GM19193 (cell line): ENCODE data around the gene FBXO2.

ENCODE experiments used
- POLR2A ChIP-seq: IDR thresholded peaks from 4 replicates; pipeline ENCODE4 v1.6.1; 2011; ENCODE audit not compliant: insufficient read depth, insufficient read length; ENCODE audit errors: extremely low read depth

FBXO2 gene, protein sequence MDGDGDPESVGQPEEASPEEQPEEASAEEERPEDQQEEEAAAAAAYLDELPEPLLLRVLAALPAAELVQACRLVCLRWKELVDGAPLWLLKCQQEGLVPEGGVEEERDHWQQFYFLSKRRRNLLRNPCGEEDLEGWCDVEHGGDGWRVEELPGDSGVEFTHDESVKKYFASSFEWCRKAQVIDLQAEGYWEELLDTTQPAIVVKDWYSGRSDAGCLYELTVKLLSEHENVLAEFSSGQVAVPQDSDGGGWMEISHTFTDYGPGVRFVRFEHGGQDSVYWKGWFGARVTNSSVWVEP

DNA sequence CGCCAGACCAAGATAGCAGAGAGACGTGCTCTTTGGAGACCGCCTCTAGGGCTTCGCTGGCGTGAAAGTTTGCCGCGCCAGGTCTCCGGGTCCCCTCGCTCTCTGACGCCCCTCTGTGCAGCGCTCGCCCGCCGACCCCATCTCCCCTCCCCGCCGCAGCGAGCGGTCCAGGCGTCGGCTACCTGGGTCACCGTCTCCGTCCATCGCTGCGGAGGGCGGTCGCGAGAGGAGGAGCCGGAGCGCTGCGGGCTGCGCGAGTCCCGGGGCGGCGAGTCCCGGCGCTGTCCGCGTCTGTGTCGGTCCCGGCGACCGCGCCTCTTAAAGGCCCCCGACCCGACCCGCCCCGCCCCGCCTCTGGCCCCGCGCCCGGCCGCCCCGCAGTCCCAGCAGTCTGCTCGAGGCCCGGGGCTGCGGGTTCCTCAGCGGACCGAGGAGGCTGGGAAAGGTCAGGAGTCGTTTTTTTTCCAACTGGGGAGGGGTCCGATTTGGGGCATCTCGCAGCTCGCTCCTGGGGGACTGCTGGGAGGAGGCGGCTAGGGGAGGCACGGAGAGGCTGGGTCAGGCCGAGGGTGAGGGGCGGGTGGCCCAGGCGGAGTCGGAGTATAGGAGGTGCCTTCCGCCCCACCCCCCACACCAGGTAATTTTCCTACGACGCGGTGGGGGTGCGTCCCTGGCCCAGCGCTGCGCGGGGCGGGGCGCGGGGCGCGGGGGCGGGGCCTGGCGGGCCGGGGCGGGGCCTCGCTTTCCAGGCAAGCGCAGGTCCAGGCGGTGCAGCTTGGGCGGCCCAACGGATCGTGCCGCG lies at the start of gene FBXO2, which contains the start of gene FBXO44:
FBXO2 (minus strand) TSS at position 293 of the 802 bp plus-strand sequence; CDS start at position 204, 89 bp downstream.
FBXO44 (plus strand) TSS at position 741 of the 802 bp plus-strand sequence. CDS start 959 bp downstream, outside the sequence.
- no peak for TF ChIP-seq POLR2A

DNA sequence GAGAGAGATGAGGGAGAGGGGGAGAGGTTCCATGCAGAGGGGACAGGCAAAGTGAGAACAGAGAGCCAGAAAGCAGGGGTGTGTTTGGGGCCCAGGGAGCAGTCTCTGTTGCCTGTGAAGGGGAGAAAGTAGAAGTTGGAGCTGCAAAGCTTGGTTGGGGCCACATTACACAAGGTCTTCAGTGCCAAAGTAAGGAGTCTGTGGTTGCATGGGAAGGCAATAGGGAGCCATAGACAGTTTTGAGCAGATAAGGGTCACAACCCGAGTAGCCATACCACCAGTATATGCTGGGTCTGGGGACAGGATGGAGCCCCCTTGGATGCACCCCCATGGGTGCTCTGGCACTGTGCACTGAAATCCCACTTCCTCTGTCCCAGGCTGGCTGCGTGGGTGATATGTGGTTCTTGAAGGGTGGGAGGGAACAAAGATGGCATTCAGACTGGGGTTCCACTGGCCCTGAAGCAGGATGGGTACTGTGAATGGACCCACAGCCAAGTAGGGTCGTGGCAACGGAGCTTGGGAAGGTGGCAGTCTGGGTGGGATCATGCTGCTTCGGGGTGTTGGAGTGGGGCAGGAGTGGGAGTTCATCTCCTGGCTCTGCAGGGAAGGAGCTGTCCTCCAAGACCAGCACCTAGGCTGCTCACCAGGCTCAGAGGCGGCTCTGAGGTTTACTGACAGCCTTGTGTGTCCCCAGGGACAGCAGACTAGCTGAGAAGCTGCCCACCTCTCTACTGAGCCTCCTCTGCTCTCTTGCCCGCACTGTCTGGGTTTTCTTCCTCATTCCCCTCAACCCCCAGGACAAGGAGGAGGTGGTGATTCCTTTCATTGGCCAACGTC lies 49.3 kb upstream of the FBXO2 start:
- no peak for TF ChIP-seq POLR2A

DNA sequence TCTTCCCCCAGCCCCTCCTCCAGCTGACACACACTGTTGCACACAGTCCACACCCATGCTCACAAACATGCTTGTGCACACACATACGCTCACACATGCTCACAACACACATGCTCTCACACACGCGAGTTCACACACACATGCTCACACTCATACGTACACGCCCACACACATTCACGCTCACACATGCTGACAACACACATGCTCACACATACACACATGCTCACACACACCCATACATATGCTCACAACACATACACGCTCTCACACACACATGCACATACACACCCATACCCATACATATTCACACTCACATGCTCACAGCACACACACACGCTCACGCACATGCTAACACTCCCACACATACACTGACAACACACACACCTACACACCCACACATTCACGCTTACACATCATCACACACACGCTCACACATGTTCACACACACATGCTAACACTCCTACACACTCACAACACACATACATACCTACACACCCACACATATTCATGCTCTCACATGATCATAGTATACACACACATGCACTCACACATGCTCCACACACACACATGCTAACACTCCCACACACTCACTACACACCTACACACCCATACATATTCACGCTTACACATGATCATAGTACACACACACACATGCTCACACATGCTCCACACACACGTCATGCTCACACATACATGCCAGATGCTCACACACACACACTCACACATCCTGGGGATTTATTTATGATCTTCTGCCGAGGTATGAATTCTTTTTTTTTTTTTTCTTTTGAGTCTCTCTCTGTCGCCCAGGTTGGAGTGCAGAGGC lies 48.0 kb upstream of the FBXO2 start:
- no peak for TF ChIP-seq POLR2A

DNA sequence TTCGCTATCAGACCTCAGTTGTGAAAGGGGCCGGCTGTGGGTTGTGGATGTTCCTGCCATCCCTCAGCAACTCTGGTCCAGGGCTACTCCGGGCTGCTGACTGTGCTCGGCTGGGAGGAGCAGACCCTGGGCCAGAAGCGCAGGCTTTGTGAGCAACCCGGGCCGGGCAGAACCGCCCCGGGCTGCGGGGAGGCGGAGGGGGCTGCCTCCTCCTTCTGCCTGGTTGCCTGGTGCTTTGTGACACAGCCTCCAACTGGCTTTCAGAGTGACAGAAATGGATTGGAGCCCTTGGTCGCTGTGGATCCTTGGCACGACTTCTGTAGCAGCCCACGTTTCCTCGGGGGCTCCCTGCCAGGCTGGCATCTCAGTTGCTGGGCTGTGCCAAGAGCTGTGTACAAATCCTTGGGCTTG lies 47.3 kb upstream of the FBXO2 start:
- no peak for TF ChIP-seq POLR2A

DNA sequence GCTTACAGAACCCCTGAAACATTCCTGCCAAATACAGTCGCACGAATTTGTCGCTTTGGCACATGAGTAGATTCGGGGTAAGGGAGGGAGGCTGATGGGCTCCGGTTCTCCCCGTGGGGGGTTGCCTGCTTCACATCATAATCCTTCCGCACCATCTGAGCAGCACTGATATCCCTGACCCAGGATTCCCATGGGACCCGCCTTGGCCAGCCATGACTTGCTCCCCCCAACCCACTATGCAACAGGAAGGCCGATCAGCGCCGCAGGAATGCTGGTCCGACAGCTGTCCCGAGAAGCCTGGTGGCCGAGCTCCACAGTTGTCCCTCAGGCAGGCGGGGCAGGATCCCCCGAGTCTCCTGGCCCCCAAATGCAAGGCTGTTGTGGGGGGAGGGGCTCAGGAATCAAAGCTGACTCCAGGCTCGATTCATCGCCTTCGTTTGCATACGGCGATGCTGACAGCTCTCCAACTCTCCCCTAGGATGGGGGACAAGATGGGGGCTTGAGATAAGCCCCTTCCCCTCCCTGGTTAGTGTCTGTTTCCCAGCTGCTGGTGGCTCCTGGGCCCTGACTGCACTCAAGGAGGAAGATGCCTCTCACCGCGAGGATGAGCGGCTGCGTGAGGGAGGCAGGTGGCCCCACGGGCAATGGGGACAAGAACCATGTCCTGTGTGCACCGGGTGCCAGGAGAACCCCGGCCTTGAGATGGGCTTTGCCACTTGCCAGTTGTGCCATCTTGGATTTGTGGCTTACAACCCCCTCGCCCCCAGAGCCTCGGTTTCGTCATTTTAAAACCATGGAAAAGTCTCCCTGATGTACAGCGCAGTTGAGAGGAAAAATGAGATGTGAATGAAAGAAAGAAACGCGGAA lies 46.6 kb upstream of the FBXO2 start:
- no peak for TF ChIP-seq POLR2A

DNA sequence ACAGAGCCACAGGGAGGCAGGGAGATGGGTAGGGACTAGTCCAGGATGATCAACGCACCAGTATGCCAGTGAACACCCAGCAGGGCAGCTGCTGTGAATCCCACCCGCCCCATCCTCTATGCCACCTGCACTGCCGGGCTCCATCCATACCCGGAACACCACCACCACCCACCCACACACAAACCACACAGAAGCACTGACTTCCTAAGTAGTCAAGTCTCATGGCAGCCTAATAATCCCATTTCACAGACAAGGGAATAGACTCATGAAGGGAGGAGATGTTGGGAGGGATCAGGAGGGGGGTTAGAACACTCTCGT lies 43.6 kb upstream of the FBXO2 start:
- TF ChIP-seq POLR2A: no peak

DNA sequence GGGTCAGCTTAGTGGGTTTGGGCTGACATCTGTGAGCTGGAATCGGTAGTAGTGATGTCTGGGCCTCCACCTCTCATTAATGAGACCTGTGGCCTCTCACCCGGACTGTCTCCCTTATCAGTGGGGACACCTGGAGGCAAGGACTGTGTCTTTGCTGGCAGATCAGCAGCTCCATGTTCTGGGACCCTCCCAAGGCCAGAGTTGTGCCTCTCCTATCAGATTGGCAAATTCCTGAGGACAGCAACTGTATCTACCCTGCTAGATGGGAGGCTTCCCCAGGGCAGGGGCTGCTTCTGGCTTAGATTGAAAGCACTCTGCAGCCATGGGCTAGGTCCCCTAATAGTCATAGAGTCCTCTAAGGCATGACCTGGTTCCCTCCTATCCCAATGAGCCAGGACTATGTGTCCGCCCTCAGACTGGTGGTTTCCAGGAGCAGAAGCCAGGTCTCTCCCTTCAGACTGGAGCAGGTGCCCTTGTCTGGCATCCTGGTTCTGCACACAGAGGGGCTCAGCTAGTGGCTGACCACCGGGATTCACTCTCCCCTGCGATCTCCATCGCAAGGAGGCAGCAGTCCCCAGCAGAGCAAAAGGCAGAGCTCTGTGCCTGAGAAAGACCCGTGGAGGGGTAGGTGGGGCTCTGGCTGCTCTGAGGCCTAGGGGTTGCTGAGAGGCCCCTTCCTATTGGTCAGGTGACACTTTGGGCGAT lies 43.1 kb upstream of the FBXO2 start:
- TF ChIP-seq POLR2A: no peak

DNA sequence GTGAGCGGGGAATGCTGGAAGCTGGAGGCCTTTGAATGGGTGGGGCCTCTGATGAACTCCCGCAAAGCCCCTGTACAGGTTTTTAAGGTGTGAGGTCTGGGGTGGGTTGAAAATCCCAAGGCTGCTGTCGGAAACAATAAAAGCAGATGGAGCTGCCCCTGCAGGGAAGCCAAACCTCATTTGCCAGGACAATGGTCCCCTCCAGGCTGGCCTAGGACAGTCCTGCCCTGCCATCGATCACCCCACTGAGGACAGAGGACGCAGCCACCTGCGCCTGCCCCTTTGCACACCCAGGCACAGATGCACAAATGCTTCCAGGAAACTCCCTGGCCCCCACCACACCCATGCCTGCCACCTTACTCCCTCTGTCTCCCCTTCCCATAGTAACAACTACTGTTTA lies 41.6 kb upstream of the FBXO2 start:
- TF ChIP-seq POLR2A: no peak

DNA sequence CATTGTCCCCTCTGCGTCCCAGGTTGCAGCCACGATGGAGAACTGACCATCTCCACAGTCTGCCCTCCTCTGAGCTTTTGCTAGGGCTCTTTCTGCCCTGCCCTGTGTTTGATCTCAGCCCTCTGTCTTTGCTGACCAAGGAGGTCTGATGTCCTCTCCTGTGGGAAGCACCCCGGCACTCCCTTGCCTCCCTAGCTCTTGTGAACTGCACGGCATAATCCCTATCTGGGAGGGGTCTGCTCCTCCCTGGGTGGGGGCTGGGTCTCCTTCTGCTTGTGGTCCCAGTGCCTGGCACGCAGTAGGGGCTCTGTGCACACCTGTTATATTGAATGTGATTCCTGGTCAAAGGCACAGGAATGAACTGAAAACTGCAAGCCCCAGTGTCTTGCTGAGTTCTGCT lies 39.7 kb upstream of the FBXO2 start:
- TF ChIP-seq POLR2A: no peak

DNA sequence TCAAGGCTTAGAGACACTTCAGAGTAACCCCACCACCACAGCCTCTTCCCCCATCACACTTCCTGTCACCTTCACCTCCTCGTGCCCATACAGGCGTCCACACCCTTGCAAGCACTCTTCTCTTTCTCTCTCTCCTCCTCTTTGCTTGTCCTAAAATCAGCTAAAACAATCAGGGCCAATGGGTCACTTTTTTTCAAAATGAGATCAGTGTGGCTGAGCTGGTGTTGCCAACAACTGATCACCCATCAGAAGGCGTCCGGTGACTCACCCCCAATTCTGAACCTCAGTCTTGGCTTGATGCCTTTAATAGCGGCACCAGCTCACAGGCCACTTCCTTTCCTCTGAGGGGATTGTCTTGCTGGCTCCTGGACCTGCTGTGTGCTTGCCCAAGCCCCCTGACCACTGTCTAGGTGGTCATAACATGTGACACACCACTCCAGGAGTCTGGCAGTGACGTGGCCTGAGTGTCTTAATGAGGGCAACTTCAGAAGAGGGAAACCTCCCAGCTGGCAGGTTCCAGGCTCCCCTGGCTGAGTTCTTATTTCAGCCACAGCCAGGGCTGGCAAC lies 38.9 kb upstream of the FBXO2 start:
- no peak for TF ChIP-seq POLR2A

DNA sequence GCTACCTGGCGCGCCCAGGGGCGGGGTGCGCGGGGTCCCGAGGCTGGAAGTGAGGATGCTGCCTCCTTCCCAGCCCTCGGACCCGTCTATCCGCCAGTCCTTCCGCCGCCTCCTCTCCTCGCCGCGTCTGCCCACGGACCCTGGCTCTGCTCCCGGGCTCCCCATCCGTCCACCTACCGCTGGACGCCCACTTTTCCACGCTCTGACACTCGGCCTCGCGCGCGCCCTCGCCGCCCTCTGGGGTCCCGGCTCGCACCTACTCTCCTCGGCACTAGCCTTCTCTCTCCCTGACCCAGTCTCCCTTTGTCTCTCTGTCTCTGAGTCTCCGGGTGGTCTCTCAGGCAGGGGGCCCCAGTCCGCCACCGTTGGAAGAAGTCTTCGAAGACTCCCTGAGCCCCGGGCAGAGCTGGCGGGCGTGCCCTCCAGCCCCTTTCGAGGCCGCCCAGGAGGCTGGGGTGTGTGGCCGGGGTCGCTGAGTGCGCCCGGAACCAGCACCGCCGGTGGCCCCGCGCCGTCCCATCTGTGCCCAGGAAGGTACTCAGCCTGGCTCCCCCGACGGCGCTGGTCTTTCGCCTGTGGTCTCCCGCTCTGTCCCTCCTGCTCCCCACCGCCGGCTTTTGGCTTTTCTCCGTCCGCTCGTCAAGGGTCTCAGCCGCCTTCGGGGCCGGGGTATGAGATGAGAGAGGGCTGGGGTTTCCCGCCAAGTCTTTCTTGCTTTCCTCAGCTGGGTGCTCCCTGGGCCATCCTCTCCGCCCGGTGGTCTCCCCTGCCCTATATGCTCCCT lies 37.9 kb upstream of the FBXO2 start:
- no peak for TF ChIP-seq POLR2A
